CD8-positive, alpha-beta memory T cell (primary cell): ENCODE results near the gene MRGPRF. TPM values are rescaled to one million over a fixed set of nuclear protein-coding genes. Genes with fewer than 3 reads are reported as not detected.

Experiments
- CTCF ChIA-PET: fragments of 350-600 bp; sonication (Branson Sonifier 250); formaldehyde crosslinking; loops from one replicate; lab custom pipeline; 2021; ENCODE audit warnings: antibody characterized with exemption; lab: Charles Lee
- POLR2A ChIA-PET: fragments of 350-600 bp; sonication (Branson Sonifier 250); formaldehyde crosslinking; loops from one replicate; lab custom pipeline; 2021; ENCODE audit warnings: antibody characterized with exemption; lab: Charles Lee
- DNase-seq, 5 donors: peaks; one replicate each; pipeline versions ENCODE4 v3.0.0 to v3.0.0-alpha.2; 2020 to 2022; ENCODE audit warnings: mixed read lengths in 1 of 5
- H3K27ac ChIP-seq: one replicate; pipeline ENCODE4 v1.7.0; 2013; ENCODE audit warnings: low read depth, mild to moderate bottlenecking, low read length, moderate library complexity
- H3K27me3 ChIP-seq: 2 replicates; pipeline ENCODE4 v1.7.0; 2013; ENCODE audit warnings: low read length, mild to moderate bottlenecking; ENCODE audit not compliant: insufficient read depth, poor library complexity, severe bottlenecking
- H3K36me3 ChIP-seq: 2 replicates; pipeline ENCODE4 v1.7.0; 2013; ENCODE audit warnings: mild to moderate bottlenecking, low read length, moderate library complexity; ENCODE audit not compliant: insufficient read depth
- H3K4me1 ChIP-seq: 2 replicates; pipeline ENCODE4 v1.7.0; 2013; ENCODE audit warnings: mild to moderate bottlenecking, low read length, moderate library complexity; ENCODE audit not compliant: insufficient read depth
- H3K4me3 ChIP-seq: 2 replicates; pipeline ENCODE4 v1.7.0; 2013; ENCODE audit warnings: mild to moderate bottlenecking, low read length
- H3K9me3 ChIP-seq: 2 replicates; pipeline ENCODE4 v1.7.0; 2013; ENCODE audit warnings: mild to moderate bottlenecking, low read length
- H3K27ac Mint-ChIP-seq, 8 donors: one replicate each; pipeline ENCODE4 v1.8.0; 2020 to 2021; ENCODE audit warnings: mixed read lengths in 8 of 8, mild to moderate bottlenecking in 6 of 8, inconsistent platforms in 3 of 8, moderate library complexity in 3 of 8
- H3K27me3 Mint-ChIP-seq, 2 donors: one replicate each; pipeline ENCODE4 v1.8.0; 2020 to 2021; ENCODE audit warnings: mixed read lengths in 2 of 2, mild to moderate bottlenecking in 1 of 2, moderate library complexity in 1 of 2
- H3K36me3 Mint-ChIP-seq, 3 donors: one replicate each; pipeline ENCODE4 v1.8.0; 2020 to 2021; ENCODE audit warnings: mixed read lengths in 3 of 3, inconsistent platforms in 1 of 3, mild to moderate bottlenecking in 1 of 3
- H3K4me1 Mint-ChIP-seq, 3 donors: one replicate each; pipeline ENCODE4 v1.8.0; 2020 to 2021; ENCODE audit warnings: mixed read lengths in 3 of 3, inconsistent platforms in 1 of 3, mild to moderate bottlenecking in 1 of 3
- H3K4me3 Mint-ChIP-seq, 7 donors: one replicate each; pipeline ENCODE4 v1.8.0; 2020 to 2021; ENCODE audit warnings: mixed read lengths in 7 of 7, mild to moderate bottlenecking in 6 of 7, moderate library complexity in 4 of 7, inconsistent platforms in 2 of 7
- H3K9me3 Mint-ChIP-seq, 5 donors: one replicate each; pipeline ENCODE4 v1.8.0; 2020 to 2022; ENCODE audit warnings: mixed read lengths in 5 of 5, mild to moderate bottlenecking in 3 of 5, moderate library complexity in 2 of 5, inconsistent platforms in 1 of 5
- polyA plus RNA-seq: library from polyadenylated mRNA; unstranded; fragments of 300-500 nt; fragmentation: Illumina TruSeq; gene quantifications from one replicate; pipeline ENCODE4 v1.2.3, GENCODE V29; 2021
- total RNA-seq, 2 experiments: library from RNA; stranded (reverse); gene quantifications; one replicate each; pipeline ENCODE4 v1.2.3, GENCODE V29; 2021

Gene MRGPRF
- total and polyA plus RNA-seq, 3 experiments from 2014 or later = not detected

DNA sequence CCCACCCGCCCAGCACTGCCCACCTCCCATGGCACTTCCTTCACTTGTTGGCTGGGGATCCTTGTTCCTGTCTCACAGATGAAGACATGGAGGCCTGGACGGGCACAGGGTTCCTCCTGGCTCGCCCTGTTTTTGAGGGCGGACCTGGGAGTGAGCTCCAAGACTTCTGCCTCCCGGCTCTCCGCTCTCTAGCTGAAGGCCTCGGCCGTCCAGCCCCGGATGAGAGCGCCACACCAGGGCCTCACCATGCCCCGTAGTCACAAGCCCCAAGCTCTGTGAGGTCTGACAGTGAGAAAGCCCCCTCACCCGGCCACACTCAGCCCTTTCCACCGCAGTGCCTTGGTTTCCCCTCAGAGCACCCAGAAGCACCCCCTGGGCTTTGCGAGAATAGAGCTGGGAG is 44.8 kb upstream of the MRGPRF start:
- CTCF ChIA-PET = no interaction called here
- Histone ChIP-seq H3K36me3 (no peaks in the 10 kb centered on the region), H3K4me1 (no peaks in the 10 kb centered on the region)

DNA sequence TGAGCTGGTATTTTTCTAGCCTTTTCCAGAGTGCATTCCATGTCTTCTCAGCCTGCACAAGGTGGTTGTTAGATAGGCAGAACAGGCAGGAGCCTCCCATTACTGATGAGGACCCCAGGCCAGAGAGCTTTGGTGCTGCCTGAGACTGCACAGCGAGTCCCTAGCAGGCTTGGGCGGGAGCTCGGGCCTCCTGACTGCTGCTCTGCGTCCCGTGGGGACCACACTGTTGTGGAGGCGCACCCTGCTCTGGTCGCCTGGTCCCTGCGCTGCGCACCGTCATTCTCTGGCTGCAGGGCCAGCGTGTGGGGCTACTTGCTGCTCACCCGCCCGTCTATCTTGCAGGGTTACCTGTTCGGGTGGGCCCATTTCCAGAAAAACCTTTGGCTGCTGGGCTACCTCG is 44.2 kb upstream of the MRGPRF start:
- Histone ChIP-seq H3K4me3 (no peak overlapping the region), H3K9me3 (no peaks in the 10 kb centered on the region), H3K27ac (no peak overlapping the region), H3K36me3 (no peaks in the 10 kb centered on the region), H3K4me1 (no peaks in the 10 kb centered on the region), H3K27me3 (no peaks in the 10 kb centered on the region)
- Mint-ChIP-seq H3K4me3 (no peak overlapping the region), H3K27me3 (no peaks in the 10 kb centered on the region), H3K27ac (no peak overlapping the region), H3K36me3 (peaks cover 0 to 50% (median 0%) of the 10 kb centered on the region in 3 donors), H3K9me3 (no peaks in the 10 kb centered on the region), H3K4me1 (peaks cover 10 to 35% (median 15%) of the 10 kb centered on the region in 3 donors)
- POLR2A ChIA-PET = no interaction called here
- no peak for DNase-seq
- CTCF ChIA-PET = no interaction called here

More for the DNA sequence above, 44.8 kb upstream of the MRGPRF start:
- no peak overlapping the region for H3K27ac Mint-ChIP-seq
- H3K27ac ChIP-seq = no peak overlapping the region
- H3K36me3 Mint-ChIP-seq = peaks cover 0 to 55% (median 0%) of the 10 kb centered on the region in 3 donors
- POLR2A ChIA-PET = no interaction called here
- H3K9me3 Mint-ChIP-seq = no peaks in the 10 kb centered on the region
- no peaks in the 10 kb centered on the region for H3K27me3 Mint-ChIP-seq
- H3K9me3 ChIP-seq = no peaks in the 10 kb centered on the region
- no peak for DNase-seq
- peaks cover 10 to 30% (median 15%) of the 10 kb centered on the region in 3 donors for H3K4me1 Mint-ChIP-seq
- no peak overlapping the region for H3K4me3 ChIP-seq
- no peaks in the 10 kb centered on the region for H3K27me3 ChIP-seq
- H3K4me3 Mint-ChIP-seq = no peak overlapping the region

DNA sequence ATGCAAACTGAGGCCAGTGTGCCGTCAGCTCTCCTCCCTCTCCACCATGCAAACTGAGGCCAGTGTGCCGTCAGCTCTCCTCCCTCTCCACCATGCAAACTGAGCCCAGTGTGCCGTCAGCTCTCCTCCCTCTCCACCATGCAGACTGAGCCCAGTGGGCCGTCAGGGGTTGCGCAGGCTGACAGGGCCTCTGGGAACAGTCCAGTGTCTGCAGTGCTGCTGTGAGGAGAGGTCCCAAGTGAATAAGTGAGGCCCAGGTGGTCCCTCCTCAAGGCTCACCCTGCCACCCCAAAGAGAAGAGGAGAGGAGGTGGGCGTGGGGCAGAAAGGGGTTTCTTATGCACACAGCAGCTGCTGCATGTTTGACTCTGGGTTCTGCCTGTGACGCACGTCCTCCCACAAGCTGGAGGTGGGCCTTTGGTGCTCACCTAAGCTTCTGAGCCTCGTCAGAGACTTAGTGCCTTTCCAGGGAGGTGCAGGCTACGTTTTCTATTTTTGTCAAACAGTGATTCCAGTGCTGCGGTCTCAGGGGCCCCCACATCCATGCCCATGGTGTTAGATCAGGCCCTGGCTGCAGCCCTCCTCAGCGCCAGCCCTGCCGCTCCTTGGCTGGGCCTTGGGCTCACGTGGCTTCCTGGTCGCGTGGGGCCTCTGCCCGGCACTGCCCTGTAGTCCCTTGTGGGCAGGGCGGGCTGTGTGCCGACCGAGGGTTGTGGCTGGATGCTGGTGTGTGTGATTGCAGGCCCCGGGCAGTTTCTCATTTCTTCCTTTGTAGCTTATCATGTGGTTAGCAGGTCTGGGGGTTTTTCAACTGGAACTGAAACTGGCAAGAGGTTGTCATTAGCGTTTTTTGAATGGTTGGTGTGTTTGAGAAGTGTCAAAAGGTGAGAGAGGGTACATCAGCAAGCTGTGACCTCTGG is 42.8 kb upstream of the MRGPRF start:
- Histone ChIP-seq H3K4me1 (peaks cover 3% of the 10 kb centered on the region), H3K4me3 (no peak overlapping the region), H3K9me3 (no peaks in the 10 kb centered on the region), H3K27me3 (no peaks in the 10 kb centered on the region), H3K27ac (no peak overlapping the region), H3K36me3 (no peaks in the 10 kb centered on the region)
- H3K4me3 Mint-ChIP-seq = peak overlapping the region in 6 of 7 donors; percentile 1 to 84 (median 25)
- ChIA-PET POLR2A (no interaction called here), CTCF (no interaction called here)
- H3K4me1 Mint-ChIP-seq = peaks cover 15 to 42% (median 19%) of the 10 kb centered on the region in 3 donors
- DNase-seq = peak in 3 of 5 donors; percentile 28 to 58 (median 45)
- peaks cover 0 to 42% (median 0%) of the 10 kb centered on the region in 3 donors for H3K36me3 Mint-ChIP-seq
- no peaks in the 10 kb centered on the region for H3K27me3 Mint-ChIP-seq
- no peaks in the 10 kb centered on the region for H3K9me3 Mint-ChIP-seq
- peak overlapping the region; percentile 36 to 96 (median 82) for H3K27ac Mint-ChIP-seq

DNA sequence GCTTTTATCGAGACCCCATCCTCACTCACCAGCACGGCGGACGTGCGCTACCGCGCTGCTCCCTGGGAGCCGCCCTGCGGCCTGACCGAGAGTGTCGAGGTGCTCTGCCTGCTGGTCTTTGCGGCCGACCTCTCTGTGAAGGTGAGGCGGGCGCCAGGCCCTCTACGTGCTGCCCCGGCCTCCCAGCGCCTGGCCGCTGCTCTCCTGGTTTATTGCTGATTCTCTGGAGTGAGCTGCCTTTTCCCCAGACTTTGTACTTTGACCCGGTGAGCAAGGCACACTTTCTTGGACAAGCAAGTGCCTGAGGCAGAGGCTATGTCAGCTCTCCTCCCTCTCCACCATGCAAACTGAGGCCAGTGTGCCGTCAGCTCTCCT is 42.2 kb upstream of the MRGPRF start:
- H3K27ac Mint-ChIP-seq = peak overlapping the region in 2 of 8 donors; percentile 23 to 64
- no peaks in the 10 kb centered on the region for H3K27me3 Mint-ChIP-seq
- H3K9me3 Mint-ChIP-seq = no peaks in the 10 kb centered on the region
- Histone ChIP-seq H3K4me1 (peaks cover 5% of the 10 kb centered on the region), H3K27me3 (no peaks in the 10 kb centered on the region), H3K36me3 (no peaks in the 10 kb centered on the region), H3K4me3 (no peak overlapping the region), H3K27ac (no peak overlapping the region), H3K9me3 (no peaks in the 10 kb centered on the region)
- DNase-seq = no peak
- CTCF ChIA-PET = no interaction called here
- H3K4me1 Mint-ChIP-seq = peaks cover 16 to 44% (median 19%) of the 10 kb centered on the region in 3 donors
- H3K4me3 Mint-ChIP-seq = no peak overlapping the region
- POLR2A ChIA-PET = no interaction called here
- H3K36me3 Mint-ChIP-seq = peaks cover 0 to 39% (median 0%) of the 10 kb centered on the region in 3 donors

DNA sequence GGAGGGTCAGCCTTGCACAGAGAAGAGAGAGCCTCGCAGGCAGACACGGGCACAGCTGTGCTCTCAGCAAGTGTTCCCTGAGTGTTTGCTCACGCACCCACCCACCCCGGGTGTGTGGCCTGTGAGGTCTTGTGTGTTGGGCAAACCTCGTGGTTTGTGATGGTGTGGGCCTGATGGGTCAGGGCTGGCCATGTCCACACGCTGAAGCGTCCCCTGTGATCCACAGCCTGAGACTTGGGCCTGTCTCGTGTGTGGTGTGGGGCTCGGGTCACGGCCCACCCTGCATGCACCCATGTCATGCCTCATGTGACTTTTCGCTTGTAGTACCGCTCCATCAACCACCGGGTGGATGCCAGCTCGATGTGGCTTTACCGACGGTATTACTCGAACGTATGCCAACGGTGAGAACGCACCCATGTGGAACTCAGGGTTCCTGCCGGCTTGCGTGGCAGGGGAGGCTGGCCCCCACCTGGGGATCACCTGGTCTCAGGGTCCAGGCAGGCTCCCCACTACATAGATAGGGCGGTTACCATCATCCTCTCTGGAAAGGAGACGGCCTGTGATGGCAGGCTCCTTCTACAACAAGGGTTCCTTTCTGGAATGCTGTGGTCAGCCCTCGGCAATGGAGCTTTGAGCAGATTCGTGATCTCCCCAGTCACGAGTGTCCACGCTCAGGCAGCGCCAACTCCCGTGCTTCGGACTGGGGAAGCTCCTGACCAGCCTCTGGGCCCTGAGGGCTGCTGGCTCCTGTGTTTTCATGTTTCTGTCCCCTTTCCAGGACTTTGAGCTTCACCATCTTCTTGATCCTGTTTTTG is 41.6 kb upstream of the MRGPRF start:
- H3K4me1 ChIP-seq = peaks cover 11% of the 10 kb centered on the region

DNA sequence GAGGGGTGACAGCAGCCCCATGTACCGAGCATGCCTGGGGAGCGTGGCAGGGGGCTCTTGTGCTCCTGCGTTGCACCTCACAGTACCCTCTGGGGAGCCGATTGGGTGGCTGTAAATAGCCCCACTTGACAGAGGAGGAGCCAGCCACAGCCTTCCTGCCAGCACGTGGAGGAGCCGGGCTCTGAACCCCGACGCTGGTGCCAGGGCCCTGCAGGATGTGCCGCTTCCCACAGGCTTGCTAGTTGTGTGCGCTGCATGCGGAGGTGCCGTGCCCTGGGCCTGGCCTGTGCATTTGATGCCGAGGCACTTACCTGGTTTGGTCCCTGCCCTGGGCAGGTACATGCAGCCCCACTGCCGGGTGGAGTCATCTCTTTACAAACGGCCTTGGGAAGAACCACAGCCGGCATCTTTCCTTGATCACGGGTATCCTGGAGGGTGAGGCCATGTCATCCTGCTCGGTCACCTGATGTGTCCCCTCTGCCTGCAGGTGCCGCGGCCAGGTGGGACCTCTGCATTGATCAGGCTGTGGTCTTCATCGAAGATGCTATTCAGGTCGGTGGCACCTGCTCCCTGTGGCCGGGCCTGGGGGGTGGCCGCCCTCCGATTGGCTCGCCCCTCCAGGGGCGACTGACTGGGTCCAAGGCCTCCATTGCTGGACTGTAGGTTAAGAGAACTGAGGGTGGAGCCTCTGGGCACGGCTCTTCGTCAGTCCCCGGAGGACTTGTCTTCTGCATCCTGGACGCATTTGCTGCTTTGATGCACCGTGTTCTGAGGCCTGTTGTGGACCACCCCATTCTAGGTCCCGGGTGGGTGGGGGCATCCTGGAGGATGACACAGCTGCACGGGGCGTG is 40.7 kb upstream of the MRGPRF start:
- ChIA-PET POLR2A (no interaction called here), CTCF (no interaction called here)
- no peak overlapping the region for H3K4me3 Mint-ChIP-seq
- peaks cover 0 to 34% (median 0%) of the 10 kb centered on the region in 3 donors for H3K36me3 Mint-ChIP-seq
- H3K27ac ChIP-seq = no peak overlapping the region
- no peaks in the 10 kb centered on the region for H3K36me3 ChIP-seq
- no peak overlapping the region for H3K4me3 ChIP-seq
- no peaks in the 10 kb centered on the region for H3K27me3 Mint-ChIP-seq
- H3K27ac Mint-ChIP-seq = peak overlapping the region in 1 of 8 donors; percentile 96
- H3K27me3 ChIP-seq = no peaks in the 10 kb centered on the region
- H3K4me1 ChIP-seq = peaks cover 14% of the 10 kb centered on the region
- peaks cover 19 to 53% (median 22%) of the 10 kb centered on the region in 3 donors for H3K4me1 Mint-ChIP-seq
- no peak for DNase-seq
- H3K9me3 Mint-ChIP-seq = no peaks in the 10 kb centered on the region
- H3K9me3 ChIP-seq = no peaks in the 10 kb centered on the region

More for the DNA sequence above, 41.6 kb upstream of the MRGPRF start:
- no peak overlapping the region for H3K4me3 ChIP-seq
- no peaks in the 10 kb centered on the region for H3K36me3 ChIP-seq
- no peaks in the 10 kb centered on the region for H3K9me3 ChIP-seq
- Mint-ChIP-seq H3K36me3 (peaks cover 0 to 35% (median 0%) of the 10 kb centered on the region in 3 donors), H3K4me3 (no peak overlapping the region), H3K9me3 (no peaks in the 10 kb centered on the region), H3K27ac (peak overlapping the region in 2 of 8 donors; percentile 23 to 64), H3K27me3 (no peaks in the 10 kb centered on the region), H3K4me1 (peaks cover 19 to 50% (median 20%) of the 10 kb centered on the region in 3 donors)
- ChIA-PET CTCF (no interaction called here), POLR2A (no interaction called here)
- DNase-seq = no peak
- H3K27me3 ChIP-seq = no peaks in the 10 kb centered on the region
- no peak overlapping the region for H3K27ac ChIP-seq

DNA sequence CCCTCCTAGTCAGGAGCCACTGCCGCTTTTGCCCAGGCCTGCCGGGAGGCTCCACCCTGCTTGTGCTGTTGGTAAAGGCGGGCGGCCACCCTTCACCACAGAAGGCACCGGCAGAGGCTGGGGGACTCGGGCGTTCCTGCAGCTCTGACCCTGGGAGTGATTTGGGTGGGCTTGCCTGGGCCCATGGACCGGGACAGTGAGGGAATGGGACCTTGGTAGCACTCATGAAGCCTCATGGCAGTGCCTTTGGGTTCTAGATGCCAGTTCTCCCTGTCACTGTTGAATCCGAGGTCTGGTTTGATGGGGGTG is 40.1 kb upstream of the MRGPRF start:
- H3K9me3 Mint-ChIP-seq = no peaks in the 10 kb centered on the region
- POLR2A ChIA-PET = no interaction called here

More for the DNA sequence above, 40.1 kb upstream of the MRGPRF start:
- H3K4me1 ChIP-seq = peaks cover 18% of the 10 kb centered on the region
- CTCF ChIA-PET = no interaction called here
- Mint-ChIP-seq H3K27ac (peak overlapping the region in 1 of 8 donors; percentile 96), H3K4me1 (peaks cover 24 to 59% (median 24%) of the 10 kb centered on the region in 3 donors), H3K36me3 (peaks cover 0 to 32% (median 0%) of the 10 kb centered on the region in 3 donors), H3K27me3 (no peaks in the 10 kb centered on the region), H3K4me3 (no peak overlapping the region)
- H3K27me3 ChIP-seq = no peaks in the 10 kb centered on the region
- DNase-seq = no peak
- no peaks in the 10 kb centered on the region for H3K36me3 ChIP-seq
- no peaks in the 10 kb centered on the region for H3K9me3 ChIP-seq
- no peak overlapping the region for H3K27ac ChIP-seq
- H3K4me3 ChIP-seq = no peak overlapping the region
